DOHH2 (cell line): ENCODE results near the gene ADCY4.

ENCODE experiments used
- H3F3A ChIP-seq: fragments of 200-600 bp; sonication (generic), shearing (Covaris generic); 2 replicates; pipeline ENCODE4 v1.6.0; 2016; ENCODE audit warnings: antibody characterized with exemption, mild to moderate bottlenecking; ENCODE audit not compliant: control insufficient read depth, insufficient read depth
- H3K27ac ChIP-seq: fragments of 200-600 bp; sonication (generic); 2 replicates; pipeline ENCODE4 v1.5.1; 2014; ENCODE audit warnings: low read depth, mild to moderate bottlenecking, low read length, moderate library complexity
- H3K27me3 ChIP-seq: fragments of 200-600 bp; sonication (generic); 2 replicates; pipeline ENCODE4 v1.6.1; 2014; ENCODE audit warnings: mild to moderate bottlenecking, low read length, mixed read lengths; ENCODE audit not compliant: control insufficient read depth
- H3K36me3 ChIP-seq: fragments of 200-600 bp; sonication (generic); 2 replicates; pipeline ENCODE4 v1.6.1; 2014; ENCODE audit warnings: mild to moderate bottlenecking, low read length, moderate library complexity, mixed read lengths; ENCODE audit not compliant: control insufficient read depth
- H3K4me1 ChIP-seq: fragments of 200-600 bp; sonication (generic); 2 replicates; pipeline ENCODE4 v1.6.1; 2014; ENCODE audit warnings: mild to moderate bottlenecking, low read length, mixed read lengths; ENCODE audit not compliant: control insufficient read depth
- H3K4me2 ChIP-seq: fragments of 200-600 bp; sonication (generic); 2 replicates; pipeline ENCODE4 v1.6.0; 2014; ENCODE audit warnings: mild to moderate bottlenecking, low read length, moderate library complexity
- H3K4me3 ChIP-seq: fragments of 200-600 bp; sonication (generic); 2 replicates; pipeline ENCODE4 v1.5.1; 2014; ENCODE audit warnings: mild to moderate bottlenecking, low read length, mixed read lengths
- H3K79me2 ChIP-seq: fragments of 200-600 bp; sonication (generic); 2 replicates; pipeline ENCODE4 v1.6.1; 2014; ENCODE audit warnings: mild to moderate bottlenecking, low read length, mixed read lengths; ENCODE audit not compliant: control insufficient read depth
- H3K9me2 ChIP-seq: fragments of 200-600 bp; sonication (generic); replicated peaks from 2 replicates; pipeline ENCODE4 v1.6.1; 2014; ENCODE audit warnings: mild to moderate bottlenecking, low read length, mixed read lengths; ENCODE audit not compliant: control insufficient read depth
- H3K9me3 ChIP-seq: fragments of 200-600 bp; sonication (generic); 2 replicates; pipeline ENCODE4 v1.6.1; 2014; ENCODE audit warnings: antibody characterized with exemption, low read length, mixed read lengths; ENCODE audit not compliant: control insufficient read depth, insufficient read depth
- H4K20me1 ChIP-seq: fragments of 200-600 bp; sonication (generic); 2 replicates; pipeline ENCODE4 v1.6.0; 2014; ENCODE audit warnings: low read depth, mild to moderate bottlenecking, antibody characterized with exemption, low read length, moderate library complexity; ENCODE audit not compliant: control insufficient read depth, insufficient read depth
- EZH2phosphoT487 ChIP-seq: fragments of 200-600 bp; sonication (generic); IDR thresholded peaks from 2 replicates; pipeline ENCODE4 v1.6.1; 2017; ENCODE audit warnings: borderline replicate concordance, mild to moderate bottlenecking, antibody characterized with exemption, low read length, moderate library complexity, mixed read lengths
- TF ChIP-seq, protein P1 (sequence below): fragments of 200-600 bp; sonication (generic); IDR thresholded peaks from one replicate; pipeline ENCODE4 v1.5.1; 2014; ENCODE audit warnings: antibody characterized with exemption, mild to moderate bottlenecking, low read depth, low read length; ENCODE audit not compliant: poor library complexity, severe bottlenecking

Gene ADCY4

DNA sequence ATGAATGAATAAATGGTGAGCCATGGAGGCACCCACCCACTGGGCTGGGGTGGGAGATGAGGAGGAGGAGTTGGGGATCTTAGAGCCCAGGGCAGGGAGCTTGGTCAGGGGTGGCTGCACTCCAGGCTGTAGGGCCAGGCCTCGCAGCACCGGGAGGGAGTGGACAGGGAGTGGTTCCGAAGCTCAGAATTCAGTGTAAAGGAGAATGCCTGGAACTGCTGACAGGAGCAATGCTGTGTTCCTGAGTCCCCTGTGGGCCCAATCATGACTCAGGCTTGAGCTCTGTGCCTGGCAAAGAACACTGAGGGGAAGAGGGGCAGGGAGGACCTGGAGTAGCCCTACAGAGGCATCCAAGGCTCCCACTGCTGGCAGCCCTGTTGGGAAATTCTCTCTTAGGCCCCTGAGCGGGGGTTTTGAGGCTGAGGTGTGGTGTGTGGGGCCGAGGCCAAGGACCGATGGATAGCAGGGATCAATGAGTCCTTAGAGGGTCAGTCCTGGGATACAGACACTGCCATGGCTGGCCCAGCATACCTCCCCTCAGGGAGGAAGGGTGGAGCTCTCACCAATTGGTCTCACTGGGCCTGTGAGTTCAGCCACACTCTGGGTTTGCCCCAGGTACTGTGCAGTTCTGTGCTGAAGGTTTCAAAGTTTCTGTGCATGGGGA is 53.9 kb downstream of the ADCY4 start:
- no peaks in the 10 kb centered on the region for H3F3A ChIP-seq
- H3K4me3 ChIP-seq, result no peak overlapping the region
- H3K36me3 ChIP-seq, result no peaks in the 10 kb centered on the region
- no peaks in the 10 kb centered on the region for H3K27me3 ChIP-seq
- H3K27ac ChIP-seq, result no peak overlapping the region
- H3K9me2 ChIP-seq, result no peaks in the 10 kb centered on the region
- peaks cover 15% of the 10 kb centered on the region for H3K4me1 ChIP-seq
- H3K9me3 ChIP-seq, result no peaks in the 10 kb centered on the region
- H3K4me2 ChIP-seq, result no peak overlapping the region
- no peaks in the 10 kb centered on the region for H3K79me2 ChIP-seq
- no peaks in the 10 kb centered on the region for H4K20me1 ChIP-seq
- TF ChIP-seq, protein P1, sequence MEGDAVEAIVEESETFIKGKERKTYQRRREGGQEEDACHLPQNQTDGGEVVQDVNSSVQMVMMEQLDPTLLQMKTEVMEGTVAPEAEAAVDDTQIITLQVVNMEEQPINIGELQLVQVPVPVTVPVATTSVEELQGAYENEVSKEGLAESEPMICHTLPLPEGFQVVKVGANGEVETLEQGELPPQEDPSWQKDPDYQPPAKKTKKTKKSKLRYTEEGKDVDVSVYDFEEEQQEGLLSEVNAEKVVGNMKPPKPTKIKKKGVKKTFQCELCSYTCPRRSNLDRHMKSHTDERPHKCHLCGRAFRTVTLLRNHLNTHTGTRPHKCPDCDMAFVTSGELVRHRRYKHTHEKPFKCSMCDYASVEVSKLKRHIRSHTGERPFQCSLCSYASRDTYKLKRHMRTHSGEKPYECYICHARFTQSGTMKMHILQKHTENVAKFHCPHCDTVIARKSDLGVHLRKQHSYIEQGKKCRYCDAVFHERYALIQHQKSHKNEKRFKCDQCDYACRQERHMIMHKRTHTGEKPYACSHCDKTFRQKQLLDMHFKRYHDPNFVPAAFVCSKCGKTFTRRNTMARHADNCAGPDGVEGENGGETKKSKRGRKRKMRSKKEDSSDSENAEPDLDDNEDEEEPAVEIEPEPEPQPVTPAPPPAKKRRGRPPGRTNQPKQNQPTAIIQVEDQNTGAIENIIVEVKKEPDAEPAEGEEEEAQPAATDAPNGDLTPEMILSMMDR, result no peak

DNA sequence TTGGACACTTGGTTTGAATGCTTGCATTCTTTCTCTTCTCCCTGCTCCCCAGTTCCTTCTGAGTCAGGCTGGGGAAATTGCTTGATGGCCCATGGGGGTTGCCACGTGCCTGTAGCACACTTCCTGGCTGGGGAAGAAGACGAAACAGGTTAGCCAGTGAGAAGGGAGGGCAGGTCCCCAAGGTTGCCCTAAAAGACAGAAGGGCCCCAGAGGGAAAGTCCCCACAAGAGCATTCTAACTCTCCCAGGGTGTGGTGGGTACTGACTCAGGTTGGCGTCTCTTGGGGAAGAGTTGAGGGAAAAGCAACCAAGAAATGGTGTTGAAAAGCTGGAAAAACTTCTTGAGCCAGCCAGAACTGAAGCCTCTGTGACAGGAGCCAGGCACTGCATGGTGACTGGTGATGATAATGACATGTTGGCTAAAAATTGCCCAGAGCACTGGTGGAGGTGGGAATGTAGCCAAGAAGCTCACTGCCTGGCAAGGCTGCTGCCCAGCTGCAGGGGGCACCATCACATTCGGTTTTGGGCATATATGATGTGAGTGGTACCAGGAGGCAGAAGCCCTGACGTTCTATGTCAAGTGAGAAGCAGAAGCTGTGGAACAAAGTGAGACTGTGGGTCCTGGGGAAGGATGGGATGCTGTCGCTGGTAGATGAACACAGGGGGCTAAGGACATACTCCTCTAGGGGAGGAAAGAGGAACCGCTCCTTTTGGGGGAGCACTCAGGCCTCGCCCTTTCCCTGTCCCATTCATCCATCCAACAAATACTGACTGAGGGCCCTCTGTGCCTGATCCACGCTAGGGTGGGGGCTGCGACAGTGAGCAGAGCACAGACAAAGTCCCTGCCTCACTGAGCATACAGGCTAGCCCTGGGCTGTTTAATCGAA is 55.3 kb downstream of the ADCY4 start:
- Histone ChIP-seq H3K36me3 (no peaks in the 10 kb centered on the region), H3K27me3 (no peaks in the 10 kb centered on the region), H3K79me2 (no peaks in the 10 kb centered on the region), H3K4me1 (peaks cover 19% of the 10 kb centered on the region), H3K9me2 (no peaks in the 10 kb centered on the region), H4K20me1 (no peaks in the 10 kb centered on the region), H3K4me3 (no peak overlapping the region), H3K4me2 (peak overlapping the region; percentile 5; the same call in 1 of the 2 replicates), H3K27ac (no peak overlapping the region), H3F3A (no peaks in the 10 kb centered on the region), H3K9me3 (no peaks in the 10 kb centered on the region)
- TF ChIP-seq, protein P1, result peak; percentile 65
- no peak for TF ChIP-seq EZH2phosphoT487

DNA sequence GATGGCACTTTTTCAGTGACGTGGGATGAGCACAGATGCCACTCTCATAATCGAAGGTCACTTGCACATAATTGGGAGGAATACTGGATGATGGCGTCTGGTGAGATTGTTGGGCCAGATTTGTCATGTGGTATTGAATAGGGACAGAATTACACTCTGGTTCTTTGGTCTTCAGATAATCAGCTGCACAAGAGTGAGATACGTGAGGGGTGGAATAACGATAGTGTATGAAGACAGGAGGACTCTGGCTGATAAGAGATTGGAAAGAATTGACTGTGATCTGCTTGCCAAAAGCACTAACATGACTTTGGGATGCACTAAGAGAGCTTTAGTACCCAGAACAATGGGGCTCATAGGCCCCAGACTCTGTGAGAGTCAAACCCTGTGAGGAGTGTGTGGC is 56.4 kb downstream of the ADCY4 start:
- Histone ChIP-seq H3K4me3 (no peak overlapping the region), H3F3A (no peaks in the 10 kb centered on the region), H3K27me3 (no peaks in the 10 kb centered on the region), H3K9me2 (no peaks in the 10 kb centered on the region), H3K36me3 (no peaks in the 10 kb centered on the region), H3K9me3 (no peaks in the 10 kb centered on the region), H3K27ac (no peak overlapping the region), H4K20me1 (no peaks in the 10 kb centered on the region), H3K4me2 (no peak overlapping the region), H3K79me2 (no peaks in the 10 kb centered on the region), H3K4me1 (peaks cover 30% of the 10 kb centered on the region)
- TF ChIP-seq EZH2phosphoT487, result no peak
- TF ChIP-seq, protein P1, result no peak
